RWPE2 (cell line): ENCODE data around the gene GNA14.

Experiments
- ATAC-seq: fragments of 200-7000 bp; cut with Tn5 transposase; 3 replicates; pipeline ENCODE4 v1.9.1; 2021; ENCODE audit warnings: low read depth
- DNase-seq: peaks from one replicate; pipeline ENCODE4 v3.0.0-alpha.2; 2020; ENCODE audit warnings: low spot score
- H3K27ac ChIP-seq: fragments of 450-650 bp; 2 replicates; pipeline ENCODE4 v1.5.1; 2017; ENCODE audit warnings: mild to moderate bottlenecking; ENCODE audit not compliant: poor library complexity, severe bottlenecking
- H3K27me3 ChIP-seq: fragments of 250-450 bp; sonication (Bioruptor Pico); 2 replicates; pipeline ENCODE4 v1.5.1; 2021; ENCODE audit warnings: mild to moderate bottlenecking, moderate library complexity; ENCODE audit not compliant: insufficient read depth, poor library complexity, severe bottlenecking
- H3K36me3 ChIP-seq: fragments of 250-450 bp; sonication (Bioruptor Pico); 2 replicates; pipeline ENCODE4 v1.5.1; 2020; ENCODE audit warnings: low read depth, mild to moderate bottlenecking, moderate library complexity
- H3K4me1 ChIP-seq: fragments of 250-450 bp; sonication (Bioruptor Pico); 2 replicates; pipeline ENCODE4 v1.5.1; 2021; ENCODE audit warnings: mild to moderate bottlenecking, moderate library complexity; ENCODE audit not compliant: insufficient read depth, poor library complexity, severe bottlenecking
- H3K4me3 ChIP-seq: fragments of 250-450 bp; sonication (Bioruptor Pico); 2 replicates; pipeline ENCODE4 v1.5.1; 2021; ENCODE audit warnings: mild to moderate bottlenecking, moderate library complexity; ENCODE audit not compliant: severe bottlenecking
- H3K9me3 ChIP-seq: fragments of 250-450 bp; sonication (Bioruptor Pico); 2 replicates; pipeline ENCODE4 v1.5.1; 2021; ENCODE audit warnings: mild to moderate bottlenecking, moderate library complexity; ENCODE audit not compliant: severe bottlenecking
- CTCF ChIP-seq: fragments of 450-650 bp; IDR thresholded peaks from one replicate; pipeline ENCODE4 v1.5.1; 2017; ENCODE audit warnings: mild to moderate bottlenecking, moderate library complexity; ENCODE audit not compliant: poor library complexity, severe bottlenecking

The GNA14 gene

DNA sequence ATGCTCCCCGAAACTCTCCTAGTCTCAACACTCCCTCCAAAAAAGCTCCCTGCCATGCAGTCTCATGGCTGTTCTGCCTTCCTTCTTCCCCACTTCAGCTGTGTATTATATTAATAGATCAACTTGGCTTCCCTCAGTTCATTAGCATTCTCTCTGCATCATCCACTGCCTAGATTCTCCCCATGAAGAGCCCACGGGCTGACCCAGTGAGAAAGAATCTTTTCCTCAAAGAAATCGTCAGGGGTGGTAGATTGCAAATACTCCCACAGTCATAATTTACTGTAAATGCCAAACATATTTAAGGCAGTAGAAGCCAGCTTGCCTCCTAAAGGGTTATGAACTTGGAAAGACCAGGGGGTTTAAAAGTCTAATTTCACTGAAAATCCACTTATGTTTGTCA lies 33.5 kb downstream of the GNA14 start:
- no peak for TF ChIP-seq CTCF
- Histone ChIP-seq H3K27ac (no peak overlapping the region), H3K4me1 (no peaks in the 10 kb centered on the region), H3K27me3 (no peaks in the 10 kb centered on the region), H3K36me3 (no peaks in the 10 kb centered on the region), H3K4me3 (no peak overlapping the region), H3K9me3 (no peaks in the 10 kb centered on the region)
- no peak for ATAC-seq
- no peak for DNase-seq

GRCh38 chr9:77606526-77606925 lies 41.6 kb downstream of the GNA14 start:
- TF ChIP-seq CTCF = no peak
- DNase-seq (no peak), ATAC-seq (no peak)
- no peak overlapping the region for H3K4me3 ChIP-seq
- H3K27me3 ChIP-seq = no peaks in the 10 kb centered on the region
- no peaks in the 10 kb centered on the region for H3K36me3 ChIP-seq
- no peaks in the 10 kb centered on the region for H3K9me3 ChIP-seq
- no peaks in the 10 kb centered on the region for H3K4me1 ChIP-seq
- H3K27ac ChIP-seq = no peak overlapping the region

GRCh38 chr9:77605449-77606220 lies 42.5 kb downstream of the GNA14 start:
- Histone ChIP-seq H3K27ac (no peak overlapping the region), H3K36me3 (no peaks in the 10 kb centered on the region), H3K9me3 (no peaks in the 10 kb centered on the region), H3K27me3 (no peaks in the 10 kb centered on the region), H3K4me1 (no peaks in the 10 kb centered on the region), H3K4me3 (no peak overlapping the region)
- no peak for TF ChIP-seq CTCF
- ATAC-seq (no peak), DNase-seq (no peak)

GRCh38 chr9:77604316-77604715 lies 43.8 kb downstream of the GNA14 start:
- Histone ChIP-seq H3K36me3 (no peaks in the 10 kb centered on the region), H3K9me3 (no peaks in the 10 kb centered on the region), H3K4me3 (no peak overlapping the region), H3K4me1 (no peaks in the 10 kb centered on the region), H3K27ac (no peak overlapping the region), H3K27me3 (no peaks in the 10 kb centered on the region)
- no peak; the same call in 2 of the 3 replicates for ATAC-seq
- TF ChIP-seq CTCF = no peak
- DNase-seq = no peak

DNA sequence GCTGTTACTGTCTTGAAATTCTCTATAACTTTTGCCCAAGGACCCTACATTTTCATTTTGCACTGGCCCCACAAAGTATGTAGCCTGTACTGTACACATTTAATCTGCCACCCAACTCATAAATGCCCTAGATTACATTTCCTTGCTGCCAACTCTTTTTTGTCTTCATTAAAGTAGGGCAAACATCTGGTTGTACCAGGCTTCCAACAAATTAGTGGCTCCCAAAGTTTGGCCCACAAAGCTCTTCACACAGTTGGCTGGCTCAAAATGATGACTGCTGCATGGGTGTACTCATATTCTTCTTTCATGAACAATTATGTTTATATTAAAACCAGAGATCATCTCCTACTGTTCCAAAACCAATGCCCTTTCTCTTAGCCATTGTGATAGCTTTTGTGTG lies 45.3 kb downstream of the GNA14 start:
- Histone ChIP-seq H3K27ac (no peak overlapping the region), H3K9me3 (no peaks in the 10 kb centered on the region), H3K27me3 (no peaks in the 10 kb centered on the region), H3K4me3 (no peak overlapping the region), H3K36me3 (no peaks in the 10 kb centered on the region), H3K4me1 (no peaks in the 10 kb centered on the region)
- no peak for DNase-seq
- no peak for ATAC-seq
- no peak for TF ChIP-seq CTCF
